Measurements from ENCODE around the gene PIP5K1B.
"Not testable (repeated sequence)": the region's sequence is repeated elsewhere in the genome, so short reads cannot be mapped to it uniquely, and the experiment has no call there.

PIP5K1B gene

GRCh38 chr9:68704814-68705530, at the start of gene PIP5K1B:
Gene PIP5K1B, plus strand, starts transcription at chr9:68705240. Its CDS starts 117,375 bp downstream, at chr9:68822615.
- no peak for DNase-seq (ENCODE audit: low read depth in 2 of 2, low spot score in 1 of 2)

GRCh38 chr9:68664036-68664435, 41.0 kb upstream of the PIP5K1B start:
- DNase-seq (ENCODE audit: low read depth in 2 of 2, low spot score in 1 of 2) = no peak

GRCh38 chr9:68668127-68668526, 36.9 kb upstream of the PIP5K1B start:
- no peak for DNase-seq (ENCODE audit: low read depth in 2 of 2, low spot score in 1 of 2)

- no peak for DNase-seq (ENCODE audit: low read depth in 2 of 2, low spot score in 1 of 2)
These were observed 35.8 kb upstream of the PIP5K1B start for GRCh38 chr9:68669218-68669617.

- no peak for DNase-seq (ENCODE audit: low read depth in 2 of 2, low spot score in 1 of 2)
These were observed 32.8 kb upstream of the PIP5K1B start for GRCh38 chr9:68672215-68672614.

GRCh38 chr9:68672625-68673024, 32.4 kb upstream of the PIP5K1B start:
- DNase-seq (ENCODE audit: low read depth in 2 of 2, low spot score in 1 of 2) = no peak

- DNase-seq (ENCODE audit: low read depth in 2 of 2, low spot score in 1 of 2) = no peak
These were observed 26.6 kb upstream of the PIP5K1B start for GRCh38 chr9:68678430-68678829.

- no peak for DNase-seq (ENCODE audit: low read depth in 2 of 2, low spot score in 1 of 2)
These were observed 21.6 kb upstream of the PIP5K1B start for GRCh38 chr9:68683433-68683832.

- no peak for DNase-seq (ENCODE audit: low read depth in 2 of 2, low spot score in 1 of 2)
These were observed 19.8 kb upstream of the PIP5K1B start for GRCh38 chr9:68685213-68685612.

GRCh38 chr9:68685770-68686169, 19.3 kb upstream of the PIP5K1B start:
- DNase-seq (ENCODE audit: low read depth in 2 of 2, low spot score in 1 of 2) = no peak

- DNase-seq (ENCODE audit: low read depth in 2 of 2, low spot score in 1 of 2) = no peak
These were observed 15.0 kb upstream of the PIP5K1B start for GRCh38 chr9:68690088-68690487.

GRCh38 chr9:68692519-68692918, 12.5 kb upstream of the PIP5K1B start:
- no peak for DNase-seq (ENCODE audit: low read depth in 2 of 2, low spot score in 1 of 2)

- no peak for DNase-seq (ENCODE audit: low read depth in 2 of 2, low spot score in 1 of 2)
These were observed 10.9 kb upstream of the PIP5K1B start for GRCh38 chr9:68694125-68694524.

- no peak for DNase-seq (ENCODE audit: low read depth in 2 of 2, low spot score in 1 of 2)
These were observed 7.2 kb upstream of the PIP5K1B start for GRCh38 chr9:68697851-68698250.

- DNase-seq (ENCODE audit: low read depth in 2 of 2, low spot score in 1 of 2) = no peak
These were observed 6.0 kb upstream of the PIP5K1B start for GRCh38 chr9:68698943-68699509.

- not testable (repeated sequence) for DNase-seq (ENCODE audit: low read depth in 2 of 2, low spot score in 1 of 2)
These were observed 5.4 kb upstream of the PIP5K1B start for GRCh38 chr9:68699625-68700024.

GRCh38 chr9:68702493-68702892, 2.5 kb upstream of the PIP5K1B start:
- DNase-seq (ENCODE audit: low read depth in 2 of 2, low spot score in 1 of 2) = no peak

- DNase-seq (ENCODE audit: low read depth in 2 of 2, low spot score in 1 of 2) = no peak
These were observed 1.4 kb upstream of the PIP5K1B start for GRCh38 chr9:68703672-68704071.

GRCh38 chr9:68704498-68704813, 584 bp upstream of the PIP5K1B start:
- no peak for DNase-seq (ENCODE audit: low read depth in 2 of 2, low spot score in 1 of 2)

- DNase-seq (ENCODE audit: low read depth in 2 of 2, low spot score in 1 of 2) = no peak
These were observed 707 bp downstream of the PIP5K1B start for GRCh38 chr9:68705531-68706362.

- DNase-seq (ENCODE audit: low read depth in 2 of 2, low spot score in 1 of 2) = no peak
These were observed 1.5 kb downstream of the PIP5K1B start for GRCh38 chr9:68706363-68707201.

Measured in stimulated activated CD8-positive, alpha-beta memory T cell treated with anti-CD3 and anti-CD28 coated beads, Interleukin-4, amount 100 ng/mL, for 4 hours (primary cell).